GM19351 (cell line): ENCODE data around the gene PRR35.

Experiments used
- ATAC-seq: cut with Tn5 transposase; IDR thresholded peaks from one replicate; pipeline ENCODE4 v1.9.1; 2021; ENCODE audit warnings: mild to moderate bottlenecking, moderate library complexity; ENCODE audit not compliant: unreplicated experiment

Gene PRR35

GRCh38 chr16:560204-560700, at the start of gene PRR35:
Gene PRR35 (plus strand): TSS chr16:560394. CDS start chr16:563295, 2,901 bp downstream.
- ATAC-seq: no peak

- ATAC-seq: no peak
Observed at GRCh38 chr16:512802-513201, 47.4 kb upstream of the PRR35 start.

- ATAC-seq: no peak
Observed at GRCh38 chr16:513950-514349, 46.2 kb upstream of the PRR35 start.

GRCh38 chr16:515175-515938, 44.8 kb upstream of the PRR35 start:
- no peak for ATAC-seq

GRCh38 chr16:515939-516226, 44.3 kb upstream of the PRR35 start:
- no peak for ATAC-seq

- ATAC-seq: no peak
Observed at GRCh38 chr16:516301-516700, 43.9 kb upstream of the PRR35 start.

- no peak for ATAC-seq
Observed at GRCh38 chr16:518858-519257, 41.3 kb upstream of the PRR35 start.

- ATAC-seq: no peak
Observed at GRCh38 chr16:519425-519824, 40.8 kb upstream of the PRR35 start.

GRCh38 chr16:519841-520687, 40.1 kb upstream of the PRR35 start:
- ATAC-seq: no peak

- no peak for ATAC-seq
Observed at GRCh38 chr16:520847-521246, 39.3 kb upstream of the PRR35 start.

GRCh38 chr16:521381-522210, 38.6 kb upstream of the PRR35 start:
- ATAC-seq: no peak

GRCh38 chr16:522320-523096, 37.7 kb upstream of the PRR35 start:
- ATAC-seq: no peak

- no peak for ATAC-seq
Observed at GRCh38 chr16:523097-523741, 37.0 kb upstream of the PRR35 start.

- no peak for ATAC-seq
Observed at GRCh38 chr16:524274-525040, 35.7 kb upstream of the PRR35 start.

GRCh38 chr16:525123-525519, 35.1 kb upstream of the PRR35 start:
- no peak for ATAC-seq

GRCh38 chr16:525520-526180, 34.5 kb upstream of the PRR35 start:
- no peak for ATAC-seq

GRCh38 chr16:526181-527014, 33.8 kb upstream of the PRR35 start:
- ATAC-seq: no peak
